CD14-positive monocyte (primary cell): ENCODE data around the gene THY1. TPM values are rescaled to one million over a fixed set of nuclear protein-coding genes. Genes with fewer than 3 reads are reported as not detected.

ENCODE experiments used
- DNase-seq, 3 donors: peaks; one replicate each; pipeline ENCODE4 v3.0.0-alpha.2; 2011 to 2022
- H2AFZ ChIP-seq: 2 replicates; pipeline ENCODE4 v1.6.0; 2012; ENCODE audit warnings: mild to moderate bottlenecking, low read depth, low read length, inconsistent platforms; ENCODE audit not compliant: insufficient read depth, poor library complexity, severe bottlenecking
- H3K27ac ChIP-seq, 2 donors: 1 replicate in 1 of 2; 2 replicates in 1 of 2; pipeline ENCODE4 v1.5.1; 2012 to 2013; ENCODE audit warnings: low read length in 2 of 2, control low read depth in 1 of 2, inconsistent platforms in 1 of 2, low read depth in 1 of 2, mild to moderate bottlenecking in 1 of 2
- H3K27me3 ChIP-seq, 2 donors: one replicate each; pipeline versions ENCODE4 v1.6.0 to v1.6.1; 2011 to 2013; ENCODE audit warnings: low read length in 2 of 2; ENCODE audit not compliant: control insufficient read depth in 2 of 2, insufficient read depth in 2 of 2
- H3K36me3 ChIP-seq, 2 donors: replicated peaks in 1 of 2; 1 replicate in 1 of 2; 2 replicates in 1 of 2; pipeline versions ENCODE4 v1.5.1 to v1.6.1; 2012 to 2013; ENCODE audit warnings: low read length in 2 of 2, control low read depth in 1 of 2, inconsistent platforms in 1 of 2, mild to moderate bottlenecking in 1 of 2; ENCODE audit not compliant: insufficient read depth in 2 of 2, control insufficient read depth in 1 of 2
- H3K4me1 ChIP-seq, 2 donors: 1 replicate in 1 of 2; 2 replicates in 1 of 2; pipeline versions ENCODE4 v1.5.1 to v1.6.1; 2012 to 2013; ENCODE audit warnings: low read length in 2 of 2, control low read depth in 1 of 2, inconsistent platforms in 1 of 2, mild to moderate bottlenecking in 1 of 2, moderate library complexity in 1 of 2; ENCODE audit not compliant: insufficient read depth in 2 of 2, control insufficient read depth in 1 of 2
- H3K4me2 ChIP-seq: replicated peaks from 2 replicates; pipeline ENCODE3; 2012; ENCODE audit warnings: low read length, moderate library complexity, mild to moderate bottlenecking; ENCODE audit not compliant: poor library complexity, severe bottlenecking; ENCODE audit errors: extremely low read depth
- H3K4me3 ChIP-seq, 3 experiments: fragments of 200-600 bp in 1 of 3; sonication (generic) in 1 of 3; replicated peaks in 1 of 3; 1 replicate in 2 of 3; 2 replicates in 1 of 3; pipeline ENCODE4 v1.5.1; 2011 to 2013; ENCODE audit warnings: low read length in 3 of 3, mild to moderate bottlenecking in 3 of 3, control low read depth in 2 of 3, low read depth in 2 of 3, inconsistent platforms in 1 of 3, moderate library complexity in 1 of 3
- H3K79me2 ChIP-seq: 2 replicates; pipeline ENCODE4 v1.6.0; 2012; ENCODE audit warnings: mild to moderate bottlenecking, control low read depth, inconsistent platforms, low read length, moderate library complexity; ENCODE audit not compliant: insufficient read depth
- H3K9ac ChIP-seq: 2 replicates; pipeline ENCODE4 v1.6.0; 2017; ENCODE audit warnings: low read length, mild to moderate bottlenecking; ENCODE audit not compliant: insufficient read depth, poor library complexity, severe bottlenecking
- H3K9me3 ChIP-seq, 2 donors: replicated peaks in 1 of 2; 1 replicate in 1 of 2; 2 replicates in 1 of 2; pipeline versions ENCODE4 v1.5.1 to v1.6.1; 2012 to 2013; ENCODE audit warnings: low read length in 2 of 2, control low read depth in 1 of 2; ENCODE audit not compliant: control insufficient read depth in 1 of 2, insufficient read depth in 1 of 2
- H4K20me1 ChIP-seq: 2 replicates; pipeline ENCODE4 v1.6.0; 2012; ENCODE audit warnings: mild to moderate bottlenecking, low read length, control low read depth, moderate library complexity; ENCODE audit not compliant: insufficient read depth
- H3K27ac Mint-ChIP-seq, 7 donors: one replicate each; pipeline ENCODE4 v1.8.0; 2020; ENCODE audit warnings: mild to moderate bottlenecking in 7 of 7, mixed read lengths in 7 of 7, moderate library complexity in 6 of 7, inconsistent platforms in 2 of 7
- H3K27me3 Mint-ChIP-seq, 3 donors: one replicate each; pipeline ENCODE4 v1.8.0; 2021 to 2022; ENCODE audit warnings: low read depth in 3 of 3, mild to moderate bottlenecking in 3 of 3, mixed read lengths in 3 of 3, moderate library complexity in 3 of 3, inconsistent platforms in 1 of 3
- H3K36me3 Mint-ChIP-seq, 2 donors: one replicate each; pipeline ENCODE4 v1.8.0; 2020; ENCODE audit warnings: mixed read lengths in 2 of 2, inconsistent platforms in 1 of 2, mild to moderate bottlenecking in 1 of 2
- H3K4me1 Mint-ChIP-seq: one replicate; pipeline ENCODE4 v1.8.0; 2020; ENCODE audit warnings: mild to moderate bottlenecking, mixed read lengths
- H3K4me3 Mint-ChIP-seq, 2 donors: one replicate each; pipeline ENCODE4 v1.8.0; 2020; ENCODE audit warnings: mild to moderate bottlenecking in 2 of 2, mixed read lengths in 2 of 2, moderate library complexity in 1 of 2
- H3K9me3 Mint-ChIP-seq, 7 donors: one replicate each; pipeline ENCODE4 v1.8.0; 2020 to 2022; ENCODE audit warnings: mixed read lengths in 7 of 7, mild to moderate bottlenecking in 6 of 7, moderate library complexity in 6 of 7, inconsistent platforms in 2 of 7
- CTCF ChIP-seq: fragments of 200-600 bp; IDR thresholded peaks from one replicate; pipeline ENCODE4 v1.8.0; 2022; ENCODE audit warnings: antibody characterized with exemption, mild to moderate bottlenecking
- WGBS: methylation state at CpG from one replicate; pipeline ENCODE4 v1.1.5; 2013; ENCODE audit warnings: missing lambda C conversion rate; ENCODE audit not compliant: insufficient coverage; 5-methylcytosine and 5-hydroxymethylcytosine counted together
- intact Hi-C, 2 donors: fragments of 100-400 bp; cut with micrococcal nuclease; formaldehyde crosslinking; loops; one replicate each; pipeline versions ENCODE4 v1.15.0 to v1.15.1; 2023
- polyA plus RNA-seq, 3 donors: library from polyadenylated mRNA; depleted of rRNA in 1 of 3; unstranded in 2 of 3; stranded (reverse) in 1 of 3; fragments of 300-500 nt in 2 of 3; fragments of >200 nt in 1 of 3; fragmentation: Illumina TruSeq in 2 of 3; gene quantifications; 1 replicate in 2 of 3; 2 replicates in 1 of 3; pipeline ENCODE4 v1.2.3, GENCODE V29; 2012 to 2021

THY1 gene
- polyA plus RNA-seq, 3 donors, result not detected

- Mint-ChIP-seq H3K27ac (no peak overlapping the region), H3K9me3 (peaks cover 3 to 13% (median 12%) of the 10 kb centered on the region in 7 donors), H3K4me1 (no peaks in the 10 kb centered on the region), H3K36me3 (no peaks in the 10 kb centered on the region), H3K4me3 (no peak overlapping the region), H3K27me3 (peaks cover 1 to 7% (median 5%) of the 10 kb centered on the region in 3 donors)
- Histone ChIP-seq H3K27ac (no peak overlapping the region), H3K9ac (no peak overlapping the region), H4K20me1 (no peaks in the 10 kb centered on the region), H3K4me3 (no peak overlapping the region), H3K79me2 (no peaks in the 10 kb centered on the region), H3K9me3 (peaks cover 2 to 8% of the 10 kb centered on the region in 2 donors), H3K36me3 (no peaks in the 10 kb centered on the region), H3K27me3 (no peaks in the 10 kb centered on the region), H3K4me2 (no peak overlapping the region), H3K4me1 (no peaks in the 10 kb centered on the region), H2AFZ (no peak overlapping the region)
- WGBS, result no CpG with 5 or more reads among the region's 2 CpGs
- intact Hi-C loops, result no loop called here
- no peak for DNase-seq
- TF ChIP-seq CTCF, result no peak
Observed at GRCh38 chr11:119404872-119405271, 18.1 kb downstream of the THY1 start.

- no peaks in the 10 kb centered on the region for H4K20me1 ChIP-seq
- H3K4me3 ChIP-seq, result no peak overlapping the region
- no peak for DNase-seq
- no peak overlapping the region for H3K4me3 Mint-ChIP-seq
- peaks cover 8 to 10% of the 10 kb centered on the region in 2 donors for H3K9me3 ChIP-seq
- no peak overlapping the region for H2AFZ ChIP-seq
- H3K36me3 ChIP-seq, result no peaks in the 10 kb centered on the region
- H3K27ac ChIP-seq, result no peak overlapping the region
- intact Hi-C loops, result no loop called here
- H3K4me1 ChIP-seq, result no peaks in the 10 kb centered on the region
- H3K27me3 Mint-ChIP-seq, result peaks cover 3 to 13% (median 11%) of the 10 kb centered on the region in 3 donors
- no peaks in the 10 kb centered on the region for H3K79me2 ChIP-seq
- no peak overlapping the region for H3K9ac ChIP-seq
- no peaks in the 10 kb centered on the region for H3K4me1 Mint-ChIP-seq
- no peak for TF ChIP-seq CTCF
- peaks cover 11 to 26% (median 23%) of the 10 kb centered on the region in 7 donors for H3K9me3 Mint-ChIP-seq
- no peak overlapping the region for H3K4me2 ChIP-seq
- H3K27ac Mint-ChIP-seq, result no peak overlapping the region
- H3K27me3 ChIP-seq, result no peaks in the 10 kb centered on the region
- WGBS, result 88% methylated on average over 4 of the region's 5 CpGs
- no peaks in the 10 kb centered on the region for H3K36me3 Mint-ChIP-seq
Observed at GRCh38 chr11:119403021-119403420, 20.0 kb downstream of the THY1 start.
